ENCODE measurements around the gene ALPK3.

The ALPK3 gene

GRCh38 chr15:84821501-84822021 is 4.4 kb downstream of the ALPK3 start:
- in situ Hi-C loops (cut with MboI; ENCODE audit: low sequenced_read_pairs) = no loop called here

GRCh38 chr15:84822653-84823281 is 5.6 kb downstream of the ALPK3 start:
- in situ Hi-C loops (cut with MboI; ENCODE audit: low sequenced_read_pairs) = no loop called here

- in situ Hi-C loops (cut with MboI; ENCODE audit: low sequenced_read_pairs) = no loop called here
Measured at GRCh38 chr15:84823282-84823878, 6.2 kb downstream of the ALPK3 start.

- in situ Hi-C loops (cut with MboI; ENCODE audit: low sequenced_read_pairs) = no loop called here
Measured at GRCh38 chr15:84824260-84825007, 7.3 kb downstream of the ALPK3 start.

GRCh38 chr15:84826369-84826823 is 9.2 kb downstream of the ALPK3 start:
- in situ Hi-C loops (cut with MboI; ENCODE audit: low sequenced_read_pairs) = no loop called here

- in situ Hi-C loops (cut with MboI; ENCODE audit: low sequenced_read_pairs) = no loop called here
Measured at GRCh38 chr15:84827246-84827645, 10.1 kb downstream of the ALPK3 start.

GRCh38 chr15:84828086-84828908 is 11.1 kb downstream of the ALPK3 start:
- in situ Hi-C loops (cut with MboI; ENCODE audit: low sequenced_read_pairs) = no loop called here

GRCh38 chr15:84829428-84829827 is 12.3 kb downstream of the ALPK3 start:
- in situ Hi-C loops (cut with MboI; ENCODE audit: low sequenced_read_pairs) = no loop called here

GRCh38 chr15:84830036-84830435 is 12.9 kb downstream of the ALPK3 start:
- in situ Hi-C loops (cut with MboI; ENCODE audit: low sequenced_read_pairs) = no loop called here

GRCh38 chr15:84831028-84831427 is 13.9 kb downstream of the ALPK3 start:
- in situ Hi-C loops (cut with MboI; ENCODE audit: low sequenced_read_pairs) = no loop called here

GRCh38 chr15:84831613-84832012 is 14.5 kb downstream of the ALPK3 start:
- in situ Hi-C loops (cut with MboI; ENCODE audit: low sequenced_read_pairs) = no loop called here

GRCh38 chr15:84832448-84833040 is 15.4 kb downstream of the ALPK3 start:
- in situ Hi-C loops (cut with MboI; ENCODE audit: low sequenced_read_pairs) = no loop called here

- in situ Hi-C loops (cut with MboI; ENCODE audit: low sequenced_read_pairs) = no loop called here
Measured at GRCh38 chr15:84833447-84834228, 16.5 kb downstream of the ALPK3 start.

- in situ Hi-C loops (cut with MboI; ENCODE audit: low sequenced_read_pairs) = no loop called here
Measured at GRCh38 chr15:84834229-84834955, 17.2 kb downstream of the ALPK3 start.

- in situ Hi-C loops (cut with MboI; ENCODE audit: low sequenced_read_pairs) = no loop called here
Measured at GRCh38 chr15:84834969-84835368, 17.8 kb downstream of the ALPK3 start.

- in situ Hi-C loops (cut with MboI; ENCODE audit: low sequenced_read_pairs) = no loop called here
Measured at GRCh38 chr15:84835661-84836337, 18.6 kb downstream of the ALPK3 start.

- in situ Hi-C loops (cut with MboI; ENCODE audit: low sequenced_read_pairs) = no loop called here
Measured at GRCh38 chr15:84836844-84837243, 19.7 kb downstream of the ALPK3 start.

- in situ Hi-C loops (cut with MboI; ENCODE audit: low sequenced_read_pairs) = no loop called here
Measured at GRCh38 chr15:84839714-84840113, 22.6 kb downstream of the ALPK3 start.

- in situ Hi-C loops (cut with MboI; ENCODE audit: low sequenced_read_pairs) = no loop called here
Measured at GRCh38 chr15:84840255-84840654, 23.1 kb downstream of the ALPK3 start.

Measured in HL-60/S4 (cell line).